ENCODE data around the gene RDH14.

Gene RDH14

GRCh38 chr2:18560031-18560796 is at the start of gene RDH14:
Gene RDH14 (minus strand): TSS chr2:18560653. CDS start chr2:18560572, 81 bp downstream.
- peak within 1 kb of the TSS; percentile 93 for H3K27ac Mint-ChIP-seq
- H3K36me3 Mint-ChIP-seq = peaks cover 20% of the 10 kb centered on the region
- peaks cover 5% of the 10 kb centered on the region for H3K9me3 Mint-ChIP-seq
- H3K27me3 Mint-ChIP-seq = no peaks in the 10 kb centered on the region
- H3K4me3 Mint-ChIP-seq = peak within 1 kb of the TSS; percentile 92
- peaks cover 45% of the 10 kb centered on the region for H3K4me1 Mint-ChIP-seq

GRCh38 chr2:18610090-18610489 is 49.6 kb upstream of the RDH14 start:
- H3K36me3 Mint-ChIP-seq = peaks cover 6% of the 10 kb centered on the region
- no peaks in the 10 kb centered on the region for H3K27me3 Mint-ChIP-seq
- no peak overlapping the region for H3K27ac Mint-ChIP-seq
- no peaks in the 10 kb centered on the region for H3K9me3 Mint-ChIP-seq
- H3K4me3 Mint-ChIP-seq = no peak overlapping the region
- peaks cover 8% of the 10 kb centered on the region for H3K4me1 Mint-ChIP-seq

- Mint-ChIP-seq H3K36me3 (no peaks in the 10 kb centered on the region), H3K27me3 (no peaks in the 10 kb centered on the region), H3K4me1 (peaks cover 14% of the 10 kb centered on the region)
Measured at GRCh38 chr2:18605115-18605514, 44.7 kb upstream of the RDH14 start.

GRCh38 chr2:18604531-18604885 is 44.1 kb upstream of the RDH14 start:
- H3K4me3 Mint-ChIP-seq = no peak overlapping the region
- H3K27me3 Mint-ChIP-seq = no peaks in the 10 kb centered on the region
- H3K9me3 Mint-ChIP-seq = no peaks in the 10 kb centered on the region
- H3K4me1 Mint-ChIP-seq = peaks cover 14% of the 10 kb centered on the region
- no peak overlapping the region for H3K27ac Mint-ChIP-seq
- no peaks in the 10 kb centered on the region for H3K36me3 Mint-ChIP-seq

More at GRCh38 chr2:18605115-18605514, 44.7 kb upstream of the RDH14 start:
- Mint-ChIP-seq H3K27ac (no peak overlapping the region), H3K9me3 (no peaks in the 10 kb centered on the region), H3K4me3 (no peak overlapping the region)

- H3K9me3 Mint-ChIP-seq = no peaks in the 10 kb centered on the region
Measured at GRCh38 chr2:18603854-18604530, 43.5 kb upstream of the RDH14 start.

GRCh38 chr2:18602298-18602697 is 41.8 kb upstream of the RDH14 start:
- no peaks in the 10 kb centered on the region for H3K27me3 Mint-ChIP-seq
- H3K27ac Mint-ChIP-seq = no peak overlapping the region

More at GRCh38 chr2:18603854-18604530, 43.5 kb upstream of the RDH14 start:
- Mint-ChIP-seq H3K27ac (no peak overlapping the region), H3K36me3 (no peaks in the 10 kb centered on the region), H3K27me3 (no peaks in the 10 kb centered on the region), H3K4me3 (no peak overlapping the region), H3K4me1 (peaks cover 14% of the 10 kb centered on the region)

GRCh38 chr2:18600255-18600613 is 39.8 kb upstream of the RDH14 start:
- H3K27ac Mint-ChIP-seq = no peak overlapping the region
- no peaks in the 10 kb centered on the region for H3K27me3 Mint-ChIP-seq
- peaks cover 4% of the 10 kb centered on the region for H3K36me3 Mint-ChIP-seq
- H3K4me3 Mint-ChIP-seq = no peak overlapping the region
- no peaks in the 10 kb centered on the region for H3K9me3 Mint-ChIP-seq
- peaks cover 7% of the 10 kb centered on the region for H3K4me1 Mint-ChIP-seq

More at GRCh38 chr2:18602298-18602697, 41.8 kb upstream of the RDH14 start:
- H3K36me3 Mint-ChIP-seq = no peaks in the 10 kb centered on the region
- peaks cover 14% of the 10 kb centered on the region for H3K4me1 Mint-ChIP-seq
- no peak overlapping the region for H3K4me3 Mint-ChIP-seq
- H3K9me3 Mint-ChIP-seq = no peaks in the 10 kb centered on the region

- peaks cover 4% of the 10 kb centered on the region for H3K36me3 Mint-ChIP-seq
- peaks cover 2% of the 10 kb centered on the region for H3K4me1 Mint-ChIP-seq
- no peaks in the 10 kb centered on the region for H3K27me3 Mint-ChIP-seq
- no peak overlapping the region for H3K27ac Mint-ChIP-seq
- no peaks in the 10 kb centered on the region for H3K9me3 Mint-ChIP-seq
- no peak overlapping the region for H3K4me3 Mint-ChIP-seq
Measured at GRCh38 chr2:18599509-18600254, 39.2 kb upstream of the RDH14 start.

GRCh38 chr2:18598848-18599484 is 38.5 kb upstream of the RDH14 start:
- Mint-ChIP-seq H3K4me3 (no peak overlapping the region), H3K27me3 (no peaks in the 10 kb centered on the region), H3K36me3 (peaks cover 4% of the 10 kb centered on the region), H3K4me1 (no peaks in the 10 kb centered on the region), H3K9me3 (no peaks in the 10 kb centered on the region), H3K27ac (no peak overlapping the region)

GRCh38 chr2:18597618-18598017 is 37.2 kb upstream of the RDH14 start:
- H3K27me3 Mint-ChIP-seq = no peaks in the 10 kb centered on the region
- no peak overlapping the region for H3K4me3 Mint-ChIP-seq
- peaks cover 9% of the 10 kb centered on the region for H3K36me3 Mint-ChIP-seq
- H3K27ac Mint-ChIP-seq = no peak overlapping the region
- H3K9me3 Mint-ChIP-seq = no peaks in the 10 kb centered on the region
- no peaks in the 10 kb centered on the region for H3K4me1 Mint-ChIP-seq

GRCh38 chr2:18596993-18597392 is 36.5 kb upstream of the RDH14 start:
- H3K27me3 Mint-ChIP-seq = no peaks in the 10 kb centered on the region
- H3K36me3 Mint-ChIP-seq = peaks cover 12% of the 10 kb centered on the region
- H3K9me3 Mint-ChIP-seq = no peaks in the 10 kb centered on the region
- no peak overlapping the region for H3K4me3 Mint-ChIP-seq
- no peak overlapping the region for H3K27ac Mint-ChIP-seq
- no peaks in the 10 kb centered on the region for H3K4me1 Mint-ChIP-seq

GRCh38 chr2:18593496-18593895 is 33.0 kb upstream of the RDH14 start:
- H3K4me1 Mint-ChIP-seq = no peaks in the 10 kb centered on the region
- no peaks in the 10 kb centered on the region for H3K9me3 Mint-ChIP-seq
- peaks cover 21% of the 10 kb centered on the region for H3K36me3 Mint-ChIP-seq
- no peak overlapping the region for H3K4me3 Mint-ChIP-seq
- no peaks in the 10 kb centered on the region for H3K27me3 Mint-ChIP-seq
- no peak overlapping the region for H3K27ac Mint-ChIP-seq

GRCh38 chr2:18592372-18592771 is 31.9 kb upstream of the RDH14 start:
- no peaks in the 10 kb centered on the region for H3K9me3 Mint-ChIP-seq
- no peaks in the 10 kb centered on the region for H3K27me3 Mint-ChIP-seq
- no peak overlapping the region for H3K4me3 Mint-ChIP-seq
- H3K36me3 Mint-ChIP-seq = peaks cover 26% of the 10 kb centered on the region
- H3K4me1 Mint-ChIP-seq = no peaks in the 10 kb centered on the region
- H3K27ac Mint-ChIP-seq = no peak overlapping the region

- H3K4me3 Mint-ChIP-seq = no peak within 1 kb of the TSS
- no peaks in the 10 kb centered on the region for H3K9me3 Mint-ChIP-seq
- no peak within 1 kb of the TSS for H3K27ac Mint-ChIP-seq
- H3K36me3 Mint-ChIP-seq = peaks cover 38% of the 10 kb centered on the region
- H3K4me1 Mint-ChIP-seq = no peaks in the 10 kb centered on the region
- no peaks in the 10 kb centered on the region for H3K27me3 Mint-ChIP-seq
Measured at GRCh38 chr2:18589354-18589753, 28.9 kb upstream of the RDH14 start, which contains the start of gene NT5C1B. Gene NT5C1B (minus strand): TSS chr2:18589569. CDS start chr2:18589468, 101 bp downstream.

- Mint-ChIP-seq H3K4me1 (no peaks in the 10 kb centered on the region), H3K27me3 (no peaks in the 10 kb centered on the region), H3K36me3 (peaks cover 41% of the 10 kb centered on the region), H3K4me3 (no peak overlapping the region), H3K9me3 (no peaks in the 10 kb centered on the region), H3K27ac (no peak overlapping the region)
Measured at GRCh38 chr2:18588802-18589201, 28.3 kb upstream of the RDH14 start.

Data from activated naive CD4-positive, alpha-beta T cell treated with anti-CD3 and anti-CD28 coated beads, Interleukin-2, amount 50 U/mL, for 24 hours (primary cell).